A673 (cell line): ENCODE measurements around the gene ZNF367. TPM values are rescaled to one million over a fixed set of nuclear protein-coding genes. Genes with fewer than 3 reads are reported as not detected.
A peak's percentile ranks its signal among the peaks of the same experiment; 100 is the strongest.

Experiments used
- BruUV-seq: library from RNA; stranded (reverse); fragments of 400-500 nt; replicated peaks from 2 replicates; lab custom pipeline; 2021; lab: Mats Ljungman, UMichigan
- CTCF ChIA-PET: fragments of 300-600 bp; sonication (Branson Sonifier 250); formaldehyde crosslinking; loops from one replicate; lab custom pipeline; 2022; ENCODE audit warnings: antibody characterized with exemption; lab: Charles Lee
- POLR2A ChIA-PET: fragments of 300-600 bp; sonication (Branson Sonifier 250); formaldehyde crosslinking; loops from one replicate; lab custom pipeline; 2022; ENCODE audit warnings: antibody characterized with exemption; ENCODE audit not compliant: low non-redundant PET; lab: Charles Lee
- DNase-seq: peaks from one replicate; pipeline ENCODE4 v3.0.0-alpha.2; 2015; ENCODE audit warnings: low spot score
- H3K27ac ChIP-seq: fragments of 200-600 bp; sonication (generic); 2 replicates; pipeline ENCODE4 v1.5.1; 2016; ENCODE audit warnings: mixed run types, low read depth, mild to moderate bottlenecking, mixed read lengths, antibody characterized with exemption, low read length; ENCODE audit not compliant: poor library complexity, severe bottlenecking
- H3K27me3 ChIP-seq: fragments of 200-600 bp; sonication (generic); replicated peaks from 2 replicates; pipeline ENCODE4 v1.6.1; 2017; ENCODE audit warnings: mixed run types, low read depth, mild to moderate bottlenecking, mixed read lengths, antibody characterized with exemption, low read length; ENCODE audit not compliant: insufficient read depth, poor library complexity
- H3K36me3 ChIP-seq: fragments of 200-600 bp; sonication (generic); 2 replicates; pipeline ENCODE4 v1.6.1; 2016; ENCODE audit warnings: mixed run types, mild to moderate bottlenecking, mixed read lengths, antibody characterized with exemption, low read length; ENCODE audit not compliant: insufficient read depth, poor library complexity, severe bottlenecking
- H3K4me1 ChIP-seq: fragments of 200-600 bp; sonication (generic); 2 replicates; pipeline ENCODE4 v1.6.1; 2017; ENCODE audit warnings: mixed run types, mild to moderate bottlenecking, mixed read lengths, antibody characterized with exemption, low read length; ENCODE audit not compliant: insufficient read depth, poor library complexity, severe bottlenecking
- H3K4me3 ChIP-seq: fragments of 200-600 bp; sonication (generic); 2 replicates; pipeline ENCODE4 v1.5.1; 2016; ENCODE audit warnings: low read depth, mixed run types, mild to moderate bottlenecking, mixed read lengths, low read length; ENCODE audit not compliant: poor library complexity, severe bottlenecking
- H3K9me3 ChIP-seq: fragments of 200-600 bp; sonication (generic); 2 replicates; pipeline ENCODE4 v1.6.1; 2016; ENCODE audit warnings: mixed run types, low read depth, mild to moderate bottlenecking, mixed read lengths, antibody characterized with exemption, low read length; ENCODE audit not compliant: poor library complexity, severe bottlenecking
- CTCF ChIP-seq: fragments of 300-800, 200-600 bp; sonication (generic); conservative IDR thresholded peaks from 2 replicates; pipeline ENCODE4 v1.5.1; 2017; ENCODE audit warnings: low read depth, mild to moderate bottlenecking, antibody characterized with exemption, low read length, moderate library complexity, mixed read lengths
- EZH2 ChIP-seq: fragments of 200-600 bp; sonication (generic); IDR thresholded peaks from 2 replicates; pipeline ENCODE4 v1.6.1; 2017; ENCODE audit warnings: borderline replicate concordance, low read depth, mild to moderate bottlenecking, mixed read lengths, antibody characterized with exemption, low read length; ENCODE audit not compliant: poor library complexity, severe bottlenecking
- intact Hi-C: fragments of 100-400 bp; cut with micrococcal nuclease; formaldehyde crosslinking; loops from one replicate; pipeline ENCODE4 v1.10.0; 2022; ENCODE audit not compliant: unreplicated experiment
- total RNA-seq: library from RNA; stranded (reverse); gene quantifications from 2 replicates; pipeline ENCODE4 v1.2.3, GENCODE V29; 2021

ZNF367 gene
- total RNA-seq, 1 experiment from 2014 or later, result 14.6 TPM

GRCh38 chr9:96413302-96414221 lies 4.6 kb downstream of the ZNF367 start:
- BruUV-seq, result no TSS peak
- TF ChIP-seq EZH2, result no peak
- TF ChIP-seq CTCF, result no peak
- H3K36me3 ChIP-seq, result peaks cover 9% of the 10 kb centered on the region
- no peak overlapping the region for H3K27ac ChIP-seq
- ChIA-PET POLR2A (no interaction called here), CTCF (no interaction called here)
- no peaks in the 10 kb centered on the region for H3K9me3 ChIP-seq
- H3K4me1 ChIP-seq, result peaks cover 8% of the 10 kb centered on the region
- no peaks in the 10 kb centered on the region for H3K27me3 ChIP-seq
- intact Hi-C loops, result loop anchor here (5.0 kb wide), 1 partner anchor 86 kb away; no protein-coding TSS in a partner anchor
- H3K4me3 ChIP-seq, result no peak overlapping the region
- DNase-seq, result peak; percentile 20

- no peak overlapping the region for H3K27ac ChIP-seq
- BruUV-seq, result no TSS peak
- H3K9me3 ChIP-seq, result no peaks in the 10 kb centered on the region
- POLR2A ChIA-PET, result no interaction called here
- peaks cover 8% of the 10 kb centered on the region for H3K4me1 ChIP-seq
- TF ChIP-seq EZH2 (no peak), CTCF (no peak)
- no peak for DNase-seq
- H3K27me3 ChIP-seq, result no peaks in the 10 kb centered on the region
- H3K4me3 ChIP-seq, result no peak overlapping the region
- peaks cover 9% of the 10 kb centered on the region for H3K36me3 ChIP-seq
- intact Hi-C loops, result loop anchor here (5.0 kb wide), 1 partner anchor 85 kb away; no protein-coding TSS in a partner anchor
- CTCF ChIA-PET, result no interaction called here
These were observed 5.8 kb downstream of the ZNF367 start for GRCh38 chr9:96412174-96412913.

- Histone ChIP-seq H3K4me1 (peaks cover 8% of the 10 kb centered on the region), H3K36me3 (peaks cover 9% of the 10 kb centered on the region), H3K4me3 (no peak overlapping the region), H3K9me3 (no peaks in the 10 kb centered on the region), H3K27me3 (no peaks in the 10 kb centered on the region), H3K27ac (no peak overlapping the region)
- POLR2A ChIA-PET, result no interaction called here
- CTCF ChIA-PET, result no interaction called here
- DNase-seq, result no peak
- BruUV-seq, result no TSS peak
- TF ChIP-seq EZH2 (no peak), CTCF (no peak)
- intact Hi-C loops, result loop anchor here (5.0 kb wide), 1 partner anchor 84 kb away; no protein-coding TSS in a partner anchor
These were observed 6.9 kb downstream of the ZNF367 start for GRCh38 chr9:96411129-96411838.
